Loucy (cell line): Measurements from ENCODE around the gene PALLD.

ENCODE experiments used
- H2AFZ ChIP-seq: fragments of 200-600 bp; sonication (generic); 2 replicates; pipeline ENCODE4 v1.6.0; 2016; ENCODE audit warnings: antibody characterized with exemption, mild to moderate bottlenecking, low read length, moderate library complexity
- H3F3A ChIP-seq: fragments of 200-600 bp; 2 replicates; pipeline ENCODE4 v1.6.0; 2016; ENCODE audit warnings: antibody characterized with exemption, low read depth, mild to moderate bottlenecking
- H3K27me3 ChIP-seq: fragments of 200-600 bp; sonication (generic); 2 replicates; pipeline ENCODE4 v1.6.1; 2014; ENCODE audit warnings: low read length, mild to moderate bottlenecking; ENCODE audit not compliant: insufficient read depth, poor library complexity, severe bottlenecking
- H3K36me3 ChIP-seq: fragments of 200-600 bp; sonication (generic); 2 replicates; pipeline ENCODE4 v1.6.1; 2016; ENCODE audit warnings: low read length; ENCODE audit not compliant: insufficient read depth
- H3K4me1 ChIP-seq: fragments of 200-600 bp; sonication (generic); 2 replicates; pipeline ENCODE4 v1.5.1; 2014; ENCODE audit warnings: low read length, mild to moderate bottlenecking; ENCODE audit not compliant: insufficient read depth, poor library complexity, severe bottlenecking
- H3K4me2 ChIP-seq: fragments of 200-600 bp; sonication (generic); 2 replicates; pipeline ENCODE4 v1.6.0; 2014; ENCODE audit warnings: antibody characterized with exemption, low read length, low read depth, mild to moderate bottlenecking; ENCODE audit not compliant: poor library complexity, severe bottlenecking
- H3K4me3 ChIP-seq: fragments of 200-600 bp; sonication (generic); 2 replicates; pipeline ENCODE4 v1.5.1; 2014; ENCODE audit warnings: low read length, mild to moderate bottlenecking, mixed read lengths; ENCODE audit not compliant: poor library complexity, severe bottlenecking
- H3K79me2 ChIP-seq: fragments of 200-600 bp; sonication (generic); 2 replicates; pipeline ENCODE4 v1.6.1; 2014; ENCODE audit warnings: low read length; ENCODE audit not compliant: insufficient read depth
- H3K9ac ChIP-seq: fragments of 200-600 bp; sonication (generic); 2 replicates; pipeline ENCODE4 v1.6.0; 2014; ENCODE audit warnings: mild to moderate bottlenecking, low read depth, low read length, moderate library complexity; ENCODE audit not compliant: poor library complexity, severe bottlenecking
- H3K9me2 ChIP-seq: fragments of 200-600 bp; sonication (generic); replicated peaks from 2 replicates; pipeline ENCODE4 v1.6.1; 2016; ENCODE audit warnings: low read depth, low read length, mixed read lengths
- H3K9me3 ChIP-seq: fragments of 200-600 bp; sonication (generic); 2 replicates; pipeline ENCODE4 v1.6.1; 2014; ENCODE audit warnings: mild to moderate bottlenecking, antibody characterized with exemption, low read length, low read depth; ENCODE audit not compliant: insufficient read depth
- H4K20me1 ChIP-seq: fragments of 200-600 bp; sonication (generic); 2 replicates; pipeline ENCODE4 v1.6.0; 2014; ENCODE audit warnings: antibody characterized with exemption, low read length, mild to moderate bottlenecking; ENCODE audit not compliant: insufficient read depth, poor library complexity, severe bottlenecking
- EZH2phosphoT487 ChIP-seq: fragments of 200-600 bp; IDR thresholded peaks from 2 replicates; pipeline ENCODE4 v1.6.1; 2018; ENCODE audit warnings: antibody characterized with exemption, mild to moderate bottlenecking, moderate library complexity, borderline replicate concordance
- TF ChIP-seq, protein P1 (sequence below): fragments of 200-600 bp; sonication (generic); conservative IDR thresholded peaks from 2 replicates; pipeline ENCODE4 v1.5.1; 2014; ENCODE audit warnings: mild to moderate bottlenecking, antibody characterized with exemption, low read length

Gene PALLD

DNA sequence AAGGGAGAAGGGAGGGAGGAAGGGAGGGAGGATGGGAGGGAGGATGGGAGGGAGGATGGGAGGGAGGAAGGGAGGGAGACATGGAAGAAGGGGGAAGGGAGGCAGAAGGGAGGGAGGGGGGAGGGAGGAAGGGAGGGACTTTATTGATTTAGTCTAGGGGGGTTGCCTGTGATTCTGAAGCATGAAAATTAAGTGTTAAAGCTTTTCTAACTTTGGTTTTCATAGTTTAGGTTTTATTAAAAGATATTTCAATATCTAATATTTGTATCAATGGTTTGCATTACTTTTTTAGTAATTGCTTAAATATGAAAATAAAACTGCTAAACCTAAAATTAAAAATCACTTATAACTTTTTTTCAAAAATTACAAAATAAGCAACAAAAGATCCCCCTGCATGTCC lies 2.4 kb downstream of the PALLD start:
- Histone ChIP-seq H3K27me3 (no peaks in the 10 kb centered on the region), H3K9me2 (no peaks in the 10 kb centered on the region), H3F3A (no peaks in the 10 kb centered on the region), H4K20me1 (no peaks in the 10 kb centered on the region), H2AFZ (no peak overlapping the region), H3K4me1 (no peaks in the 10 kb centered on the region), H3K4me2 (no peak overlapping the region), H3K9ac (no peak overlapping the region), H3K36me3 (no peaks in the 10 kb centered on the region), H3K4me3 (no peak overlapping the region), H3K9me3 (no peaks in the 10 kb centered on the region), H3K79me2 (no peaks in the 10 kb centered on the region)
- TF ChIP-seq EZH2phosphoT487 = no peak
- TF ChIP-seq, protein P1, sequence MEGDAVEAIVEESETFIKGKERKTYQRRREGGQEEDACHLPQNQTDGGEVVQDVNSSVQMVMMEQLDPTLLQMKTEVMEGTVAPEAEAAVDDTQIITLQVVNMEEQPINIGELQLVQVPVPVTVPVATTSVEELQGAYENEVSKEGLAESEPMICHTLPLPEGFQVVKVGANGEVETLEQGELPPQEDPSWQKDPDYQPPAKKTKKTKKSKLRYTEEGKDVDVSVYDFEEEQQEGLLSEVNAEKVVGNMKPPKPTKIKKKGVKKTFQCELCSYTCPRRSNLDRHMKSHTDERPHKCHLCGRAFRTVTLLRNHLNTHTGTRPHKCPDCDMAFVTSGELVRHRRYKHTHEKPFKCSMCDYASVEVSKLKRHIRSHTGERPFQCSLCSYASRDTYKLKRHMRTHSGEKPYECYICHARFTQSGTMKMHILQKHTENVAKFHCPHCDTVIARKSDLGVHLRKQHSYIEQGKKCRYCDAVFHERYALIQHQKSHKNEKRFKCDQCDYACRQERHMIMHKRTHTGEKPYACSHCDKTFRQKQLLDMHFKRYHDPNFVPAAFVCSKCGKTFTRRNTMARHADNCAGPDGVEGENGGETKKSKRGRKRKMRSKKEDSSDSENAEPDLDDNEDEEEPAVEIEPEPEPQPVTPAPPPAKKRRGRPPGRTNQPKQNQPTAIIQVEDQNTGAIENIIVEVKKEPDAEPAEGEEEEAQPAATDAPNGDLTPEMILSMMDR = no peak

DNA sequence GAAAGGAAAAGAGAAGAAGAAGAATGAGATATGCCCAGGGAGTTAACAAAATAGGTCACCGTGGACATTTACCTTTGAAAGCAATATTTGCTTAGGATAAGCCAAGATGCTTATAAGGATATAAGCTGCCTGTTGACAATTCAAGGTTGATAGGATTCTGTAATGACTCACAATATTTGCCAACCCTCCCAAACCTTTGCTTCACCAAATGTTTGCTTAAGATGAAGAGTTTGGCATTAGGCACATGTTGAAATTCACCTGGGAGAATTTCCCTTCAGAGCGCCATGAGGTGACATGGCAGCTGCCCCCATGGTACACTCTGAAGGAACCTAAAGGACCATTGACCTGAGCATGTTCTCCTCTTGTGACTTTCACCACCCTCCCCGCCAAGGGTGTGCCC lies 4.6 kb downstream of the PALLD start:
- H3K36me3 ChIP-seq = no peaks in the 10 kb centered on the region
- H2AFZ ChIP-seq = no peak overlapping the region
- H3K9me2 ChIP-seq = no peaks in the 10 kb centered on the region
- no peaks in the 10 kb centered on the region for H4K20me1 ChIP-seq
- H3K4me3 ChIP-seq = no peak overlapping the region
- H3K9ac ChIP-seq = no peak overlapping the region
- H3K79me2 ChIP-seq = no peaks in the 10 kb centered on the region
- no peaks in the 10 kb centered on the region for H3K27me3 ChIP-seq
- H3K4me1 ChIP-seq = no peaks in the 10 kb centered on the region
- no peaks in the 10 kb centered on the region for H3F3A ChIP-seq
- no peak for TF ChIP-seq EZH2phosphoT487
- TF ChIP-seq, protein P1 = no peak
- H3K4me2 ChIP-seq = no peak overlapping the region
- H3K9me3 ChIP-seq = no peaks in the 10 kb centered on the region

DNA sequence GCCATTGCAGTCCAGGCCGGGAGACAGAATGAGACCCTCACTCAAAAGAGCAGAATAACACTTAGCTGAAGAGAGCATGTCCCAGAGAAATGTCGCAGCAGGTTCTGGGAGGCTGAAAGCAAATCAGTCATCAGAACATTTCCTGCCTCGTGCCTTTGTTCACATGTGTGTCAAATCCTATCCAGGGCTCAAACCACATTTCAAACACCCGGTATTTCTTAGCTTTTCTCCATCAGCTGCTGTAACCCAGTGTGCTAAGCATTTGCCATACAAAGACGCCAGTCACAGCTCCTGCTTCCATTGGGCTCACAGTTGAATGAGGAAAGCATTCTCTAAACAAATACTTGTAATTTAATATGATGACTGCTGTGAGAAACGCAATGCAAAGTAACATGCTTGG lies 6.0 kb downstream of the PALLD start:
- no peak overlapping the region for H3K4me3 ChIP-seq
- TF ChIP-seq EZH2phosphoT487 = no peak
- TF ChIP-seq, protein P1 = no peak
- peak overlapping the region; percentile 79 for H2AFZ ChIP-seq
- no peaks in the 10 kb centered on the region for H3K79me2 ChIP-seq
- H3K27me3 ChIP-seq = no peaks in the 10 kb centered on the region
- H3K9ac ChIP-seq = no peak overlapping the region
- H3K9me2 ChIP-seq = no peaks in the 10 kb centered on the region
- H3K4me1 ChIP-seq = no peaks in the 10 kb centered on the region
- H4K20me1 ChIP-seq = no peaks in the 10 kb centered on the region
- no peaks in the 10 kb centered on the region for H3F3A ChIP-seq
- no peaks in the 10 kb centered on the region for H3K9me3 ChIP-seq
- H3K4me2 ChIP-seq = no peak overlapping the region
- H3K36me3 ChIP-seq = no peaks in the 10 kb centered on the region
